Activated CD8-positive, alpha-beta T cell treated with anti-CD3 and anti-CD28 coated beads, Interleukin-2, amount 10 ng/mL, durations not matched to agents 7 days and 5 days (primary cell): Measurements from ENCODE around the gene HSD17B1. TPM values are rescaled to one million over a fixed set of nuclear protein-coding genes. Genes with fewer than 3 reads are reported as not detected.
A peak's percentile ranks its signal among the peaks of the same experiment; 100 is the strongest.

Experiments used
- ATAC-seq: fragments of 150-1000 bp; cut with Tn5 transposase; one replicate; pipeline ENCODE4 v1.10.0; 2021; ENCODE audit warnings: moderate library complexity
- CTCF ChIA-PET: fragments of 350-600 bp; sonication (Branson Sonifier 250); formaldehyde crosslinking; loops from one replicate; lab custom pipeline; 2021; ENCODE audit warnings: antibody characterized with exemption; lab: Charles Lee
- POLR2A ChIA-PET: fragments of 350-600 bp; sonication (Branson Sonifier 250); formaldehyde crosslinking; loops from one replicate; lab custom pipeline; 2021; ENCODE audit warnings: antibody characterized with exemption; lab: Charles Lee
- DNase-seq: peaks from one replicate; pipeline ENCODE4 v3.0.0-alpha.2; 2020
- H3K27ac Mint-ChIP-seq: one replicate; pipeline ENCODE4 v1.8.0; 2021; ENCODE audit warnings: mild to moderate bottlenecking, mixed read lengths
- H3K27me3 Mint-ChIP-seq: one replicate; pipeline ENCODE4 v1.8.0; 2021; ENCODE audit warnings: low read depth, mixed read lengths
- H3K36me3 Mint-ChIP-seq: one replicate; pipeline ENCODE4 v1.8.0; 2021; ENCODE audit warnings: low read depth, mixed read lengths
- H3K4me1 Mint-ChIP-seq: one replicate; pipeline ENCODE4 v1.8.0; 2021; ENCODE audit warnings: low read depth, mixed read lengths
- H3K4me3 Mint-ChIP-seq: one replicate; pipeline ENCODE4 v1.8.0; 2021; ENCODE audit warnings: mild to moderate bottlenecking, mixed read lengths
- H3K9me3 Mint-ChIP-seq: one replicate; pipeline ENCODE4 v1.8.0; 2022; ENCODE audit warnings: mixed read lengths; ENCODE audit not compliant: insufficient read depth
- total RNA-seq, 2 experiments: library from RNA; stranded (reverse); gene quantifications; one replicate each; pipeline ENCODE4 v1.2.3, GENCODE V29; 2021

HSD17B1 gene
- total RNA-seq, 2 experiments from 2014 or later: 0.53 to 0.60 TPM

DNA sequence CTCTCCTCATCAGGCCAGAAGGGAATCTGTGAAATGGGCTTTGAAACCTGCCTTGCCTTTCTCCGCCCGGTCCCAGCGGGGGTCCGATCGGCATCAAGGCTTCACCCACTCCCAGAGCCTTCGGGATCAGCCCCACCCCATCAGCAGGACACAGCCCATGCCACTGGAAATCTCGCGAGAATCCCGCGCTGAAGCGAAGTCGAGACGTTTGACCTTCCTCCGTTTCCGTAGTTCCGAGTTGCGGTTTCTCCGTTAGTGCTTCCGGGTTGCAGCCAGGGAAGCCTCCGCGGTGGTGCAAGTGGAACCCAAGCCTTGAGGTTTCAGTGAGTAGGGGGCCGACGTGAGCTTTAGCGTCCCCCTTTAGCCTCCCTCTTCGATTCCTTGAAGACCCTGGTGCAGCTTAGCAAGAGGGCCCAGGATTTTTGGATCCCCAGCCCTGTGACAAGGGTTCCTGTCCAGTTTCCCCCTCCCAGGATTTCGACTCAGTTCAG is 9.2 kb downstream of the HSD17B1 start, which contains the start of gene COASY:
Gene COASY (plus strand): TSS at position 252 of the 491 bp plus-strand sequence. CDS start 475 bp downstream, outside the sequence.
- peak; percentile 74 for ATAC-seq
- H3K4me1 Mint-ChIP-seq: peaks cover 46% of the 10 kb centered on the region
- POLR2A ChIA-PET: interaction anchor here (0.9 kb wide), 1 partner anchor 15 kb away, joined by 3 read pairs; no protein-coding TSS in a partner anchor

DNA sequence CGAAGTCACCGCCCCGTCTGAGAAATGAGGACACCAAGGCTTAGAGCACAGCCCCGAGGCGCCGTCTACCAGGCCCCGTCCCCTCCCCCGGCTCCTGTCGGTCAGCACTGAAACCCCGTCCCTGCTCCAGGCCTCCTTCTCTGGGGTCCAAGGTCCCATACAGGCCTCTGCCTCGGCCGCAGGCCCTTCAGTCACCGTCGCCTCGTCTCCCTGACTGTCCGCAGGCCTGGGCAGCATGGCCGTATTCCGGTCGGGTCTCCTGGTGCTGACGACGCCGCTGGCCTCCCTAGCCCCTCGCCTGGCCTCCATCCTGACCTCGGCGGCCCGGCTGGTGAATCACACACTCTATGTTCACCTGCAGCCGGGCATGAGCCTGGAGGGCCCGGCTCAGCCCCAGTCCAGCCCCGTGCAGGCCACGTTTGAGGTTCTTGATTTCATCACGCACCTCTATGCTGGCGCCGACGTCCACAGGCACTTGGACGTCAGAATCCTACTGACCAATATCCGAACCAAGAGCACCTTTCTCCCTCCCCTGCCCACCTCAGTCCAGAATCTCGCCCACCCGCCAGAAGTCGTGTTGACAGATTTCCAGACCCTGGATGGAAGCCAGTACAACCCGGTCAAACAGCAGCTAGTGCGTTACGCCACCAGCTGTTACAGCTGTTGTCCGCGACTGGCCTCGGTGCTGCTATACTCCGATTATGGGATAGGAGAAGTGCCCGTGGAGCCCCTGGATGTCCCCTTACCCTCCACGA is 9.8 kb downstream of the HSD17B1 start:
- Mint-ChIP-seq H3K9me3 (no peaks in the 10 kb centered on the region), H3K27me3 (no peaks in the 10 kb centered on the region), H3K4me1 (peaks cover 47% of the 10 kb centered on the region), H3K36me3 (peaks cover 41% of the 10 kb centered on the region), H3K4me3 (peak overlapping the region; percentile 94), H3K27ac (peak overlapping the region; percentile 92)
- CTCF ChIA-PET: no interaction called here
- ATAC-seq (peak; percentile 14), DNase-seq (no peak)
- POLR2A ChIA-PET: interaction anchor here (0.6 to 1.1 kb wide), 3 partner anchors 8 to 271 kb away, joined by 3 to 4 read pairs (median 3); no protein-coding TSS in a partner anchor

More for the DNA sequence above, 9.2 kb downstream of the HSD17B1 start, which contains the start of gene COASY:
- peaks cover 38% of the 10 kb centered on the region for H3K36me3 Mint-ChIP-seq
- H3K4me3 Mint-ChIP-seq: peak within 1 kb of the TSS; percentile 94
- H3K27me3 Mint-ChIP-seq: no peaks in the 10 kb centered on the region
- peak within 1 kb of the TSS; percentile 92 for H3K27ac Mint-ChIP-seq
- CTCF ChIA-PET: no interaction called here
- peak; percentile 96 for DNase-seq
- no peaks in the 10 kb centered on the region for H3K9me3 Mint-ChIP-seq

DNA sequence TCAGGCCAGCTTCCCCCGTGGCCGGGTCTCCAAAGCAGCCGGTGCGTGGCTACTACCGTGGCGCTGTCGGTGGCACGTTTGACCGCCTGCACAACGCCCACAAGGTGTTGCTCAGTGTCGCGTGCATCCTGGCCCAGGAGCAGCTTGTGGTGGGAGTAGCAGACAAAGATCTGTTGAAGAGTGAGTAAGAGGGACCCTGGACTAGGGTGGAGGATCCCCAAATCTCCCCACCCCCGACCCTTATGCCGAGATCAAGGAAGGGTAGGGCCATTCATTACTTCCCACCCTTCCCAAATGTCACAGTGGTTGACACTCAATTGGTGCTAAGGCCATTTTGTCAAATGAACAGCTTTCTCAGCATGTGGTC is 10.4 kb downstream of the HSD17B1 start:
- ChIA-PET CTCF (no interaction called here), POLR2A (interaction anchor here (1.1 kb wide), 1 partner anchor 8 kb away, joined by 4 read pairs; no protein-coding TSS in a partner anchor)
- no peaks in the 10 kb centered on the region for H3K9me3 Mint-ChIP-seq
- H3K4me1 Mint-ChIP-seq: peaks cover 52% of the 10 kb centered on the region
- H3K4me3 Mint-ChIP-seq: peak overlapping the region; percentile 94
- DNase-seq (no peak), ATAC-seq (no peak)
- H3K36me3 Mint-ChIP-seq: peaks cover 45% of the 10 kb centered on the region
- H3K27me3 Mint-ChIP-seq: no peaks in the 10 kb centered on the region
- peak overlapping the region; percentile 92 for H3K27ac Mint-ChIP-seq

DNA sequence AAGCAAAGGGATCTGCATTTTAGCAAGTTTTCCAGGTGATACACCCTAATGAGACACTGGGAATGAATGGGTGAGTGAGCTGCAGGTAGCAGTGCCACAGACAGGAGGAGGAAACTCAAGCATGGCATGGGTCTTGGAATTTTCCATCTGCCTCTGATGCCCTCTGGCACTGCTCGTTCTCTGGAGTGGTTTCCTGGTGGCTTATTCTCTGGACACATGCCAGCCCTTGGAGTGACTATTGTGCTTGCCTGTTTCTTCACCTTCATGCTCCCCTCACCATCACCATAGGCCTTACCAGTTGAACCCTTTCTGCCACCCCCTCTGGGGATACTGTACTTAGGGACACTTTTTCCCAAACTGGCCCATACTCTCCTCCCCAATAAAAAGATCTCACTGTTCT is 10.8 kb downstream of the HSD17B1 start:
- Mint-ChIP-seq H3K9me3 (no peaks in the 10 kb centered on the region), H3K27ac (peak overlapping the region; percentile 66), H3K4me1 (peaks cover 55% of the 10 kb centered on the region), H3K4me3 (peak overlapping the region; percentile 94), H3K36me3 (peaks cover 46% of the 10 kb centered on the region), H3K27me3 (no peaks in the 10 kb centered on the region)
- CTCF ChIA-PET: interaction anchor here (1.3 to 6.0 kb wide), 2 partner anchors 14 to 200 kb away, joined by 5 to 57 read pairs; partner anchors contain the start of gene PSMC3IP
- DNase-seq: no peak
- ATAC-seq: no peak
- POLR2A ChIA-PET: interaction anchor here (1.1 kb wide), 1 partner anchor 9 kb away, joined by 4 read pairs; no protein-coding TSS in a partner anchor

DNA sequence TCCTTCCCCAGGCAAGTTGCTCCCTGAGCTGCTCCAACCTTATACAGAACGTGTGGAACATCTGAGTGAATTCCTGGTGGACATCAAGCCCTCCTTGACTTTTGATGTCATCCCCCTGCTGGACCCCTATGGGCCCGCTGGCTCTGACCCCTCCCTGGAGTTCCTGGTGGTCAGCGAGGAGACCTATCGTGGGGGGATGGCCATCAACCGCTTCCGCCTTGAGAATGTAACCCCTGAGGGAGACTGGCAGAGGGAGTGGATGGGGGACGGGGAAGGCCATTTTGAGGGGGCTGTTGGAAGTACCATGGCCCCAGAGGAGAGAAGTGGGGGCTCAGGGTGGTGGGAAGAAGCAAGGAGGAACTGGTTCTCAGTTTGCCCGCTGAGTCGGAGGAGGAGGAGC is 11.2 kb downstream of the HSD17B1 start:
- no peak for DNase-seq
- Mint-ChIP-seq H3K4me3 (peak overlapping the region; percentile 94), H3K27ac (peak overlapping the region; percentile 66), H3K9me3 (no peaks in the 10 kb centered on the region), H3K4me1 (peaks cover 59% of the 10 kb centered on the region), H3K27me3 (no peaks in the 10 kb centered on the region), H3K36me3 (peaks cover 50% of the 10 kb centered on the region)
- POLR2A ChIA-PET: interaction anchor here (0.8 to 1.5 kb wide), 4 partner anchors 13 to 261 kb away, joined by 3 to 7 read pairs (median 3); partner anchors contain the start of genes BECN1, PSMC3IP and TUBG1
- ATAC-seq: no peak
- CTCF ChIA-PET: interaction anchor here (1.3 to 6.0 kb wide), 2 partner anchors 13 to 199 kb away, joined by 5 to 57 read pairs; partner anchors contain the start of gene PSMC3IP

DNA sequence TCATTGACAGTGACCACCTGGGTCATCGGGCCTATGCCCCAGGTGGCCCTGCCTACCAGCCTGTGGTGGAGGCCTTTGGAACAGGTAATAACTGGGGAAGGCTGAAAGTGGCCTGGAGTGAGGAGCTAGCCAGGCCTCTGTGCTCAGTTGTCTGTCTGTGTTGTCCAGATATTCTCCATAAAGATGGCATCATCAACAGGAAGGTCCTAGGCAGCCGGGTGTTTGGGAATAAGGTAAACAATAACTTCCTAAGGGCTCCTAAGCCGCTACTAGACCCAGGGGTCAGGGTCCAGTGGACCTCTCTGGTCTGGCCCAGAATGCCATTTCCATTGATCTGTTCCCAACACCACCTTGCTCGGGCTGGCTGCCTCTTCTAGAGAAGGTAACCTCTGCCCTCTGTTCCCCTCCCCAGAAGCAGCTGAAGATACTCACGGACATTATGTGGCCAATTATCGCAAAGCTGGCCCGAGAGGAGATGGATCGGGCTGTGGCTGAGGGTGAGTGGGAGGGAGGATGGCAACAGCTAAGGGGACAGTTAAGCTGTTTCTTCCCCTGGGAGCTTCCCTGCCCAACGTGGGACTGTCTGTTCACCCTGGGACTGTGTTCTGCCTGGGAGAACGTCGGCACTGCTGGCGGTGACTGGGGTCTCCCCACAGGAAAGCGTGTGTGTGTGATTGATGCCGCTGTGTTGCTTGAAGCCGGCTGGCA is 12.2 kb downstream of the HSD17B1 start:
- no peaks in the 10 kb centered on the region for H3K27me3 Mint-ChIP-seq
- peak overlapping the region; percentile 20 for H3K27ac Mint-ChIP-seq
- H3K9me3 Mint-ChIP-seq: no peaks in the 10 kb centered on the region
- ChIA-PET POLR2A (interaction anchor here (0.8 to 1.5 kb wide), 4 partner anchors 12 to 259 kb away, joined by 3 to 7 read pairs (median 3); partner anchors contain the start of genes BECN1, PSMC3IP and TUBG1), CTCF (interaction anchor here (6.0 kb wide), 1 partner anchor 12 kb away, joined by 57 read pairs; the partner anchor contains the start of gene PSMC3IP)
- peak overlapping the region; percentile 40 for H3K4me3 Mint-ChIP-seq
- H3K4me1 Mint-ChIP-seq: peaks cover 65% of the 10 kb centered on the region
- no peak for DNase-seq
- peaks cover 60% of the 10 kb centered on the region for H3K36me3 Mint-ChIP-seq
- ATAC-seq: no peak

DNA sequence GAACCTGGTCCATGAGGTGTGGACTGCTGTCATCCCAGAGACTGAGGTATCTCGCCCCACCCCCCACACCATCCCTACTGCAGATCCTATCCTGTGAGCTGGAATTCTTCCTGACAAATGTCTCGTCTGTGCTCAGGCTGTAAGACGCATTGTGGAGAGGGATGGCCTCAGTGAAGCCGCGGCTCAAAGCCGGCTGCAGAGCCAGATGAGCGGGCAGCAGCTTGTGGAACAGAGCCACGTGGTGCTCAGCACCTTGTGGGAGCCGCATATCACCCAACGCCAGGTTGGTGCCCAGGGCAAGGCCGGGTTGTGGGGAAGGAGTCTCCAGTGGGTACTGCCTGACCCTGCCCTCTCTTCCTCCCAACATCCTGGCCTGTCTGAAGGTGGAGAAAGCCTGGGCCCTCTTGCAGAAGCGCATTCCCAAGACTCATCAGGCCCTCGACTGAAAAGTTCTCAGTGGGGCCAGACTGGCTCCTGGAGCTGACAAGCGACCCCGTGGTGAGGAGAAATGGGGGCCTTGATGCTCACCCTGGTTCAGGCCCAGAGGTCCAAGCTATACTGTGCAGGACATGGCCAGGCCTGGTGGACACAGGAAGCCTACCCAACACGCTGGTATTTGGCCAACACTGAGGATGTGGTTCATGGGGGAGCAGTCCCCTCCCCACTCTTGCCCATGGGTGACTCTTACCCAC is 12.9 kb downstream of the HSD17B1 start:
- Mint-ChIP-seq H3K27me3 (no peaks in the 10 kb centered on the region), H3K9me3 (no peaks in the 10 kb centered on the region), H3K27ac (peak overlapping the region; percentile 98), H3K36me3 (peaks cover 65% of the 10 kb centered on the region), H3K4me1 (peaks cover 64% of the 10 kb centered on the region), H3K4me3 (no peak overlapping the region)
- ChIA-PET CTCF (interaction anchor here (6.0 kb wide), 1 partner anchor 12 kb away, joined by 57 read pairs; the partner anchor contains the start of gene PSMC3IP), POLR2A (interaction anchor here (0.6 to 2.4 kb wide), 4 partner anchors 9 to 43 kb away, joined by 3 to 8 read pairs (median 3); partner anchors contain the start of gene RETREG3)
- DNase-seq (no peak), ATAC-seq (no peak)

DNA sequence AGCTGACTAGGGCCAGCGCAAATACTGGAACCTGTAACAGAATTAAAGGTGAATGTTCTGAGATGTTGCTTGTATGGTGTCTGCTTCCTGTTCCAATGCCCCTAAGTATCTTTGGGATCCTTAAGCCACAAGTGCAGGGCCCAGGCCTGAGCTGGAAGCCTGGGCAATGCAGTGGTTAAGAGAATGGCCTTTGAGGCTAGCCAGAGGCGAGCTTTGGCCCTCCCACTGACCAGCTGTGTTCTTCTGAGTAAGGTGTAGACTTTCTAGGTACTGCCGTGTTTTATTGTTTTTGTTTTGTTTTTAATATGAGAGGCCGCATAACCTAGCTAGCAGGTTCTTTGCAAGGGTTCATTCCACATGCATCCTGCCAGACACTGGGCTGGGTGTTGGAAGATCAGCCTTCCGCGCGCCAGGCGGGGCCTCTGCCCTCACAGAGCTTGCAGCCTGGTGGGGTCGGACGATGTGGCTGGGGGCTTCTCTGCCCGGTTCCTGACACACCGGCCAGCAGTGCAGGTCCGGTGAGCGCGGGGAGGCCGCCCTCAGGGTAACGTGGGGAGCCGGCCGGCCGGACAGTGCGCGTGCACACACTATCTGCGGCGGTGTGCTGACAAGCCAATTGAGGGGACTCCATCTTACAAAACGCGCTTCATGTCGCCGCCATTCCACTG is 13.6 kb downstream of the HSD17B1 start:
- DNase-seq: no peak
- no peak for ATAC-seq
- peaks cover 66% of the 10 kb centered on the region for H3K4me1 Mint-ChIP-seq
- CTCF ChIA-PET: interaction anchor here (1.9 to 6.0 kb wide), 2 partner anchors 11 to 117 kb away, joined by 5 to 57 read pairs; partner anchors contain the start of gene PSMC3IP
- peak overlapping the region; percentile 98 for H3K27ac Mint-ChIP-seq
- POLR2A ChIA-PET: interaction anchor here (0.6 to 4.1 kb wide), 8 partner anchors 9 to 207 kb away, joined by 3 to 47 read pairs (median 3); partner anchors contain the start of genes PSMC3IP and RETREG3
- no peaks in the 10 kb centered on the region for H3K27me3 Mint-ChIP-seq
- peaks cover 72% of the 10 kb centered on the region for H3K36me3 Mint-ChIP-seq
- peak overlapping the region; percentile 85 for H3K4me3 Mint-ChIP-seq
- no peaks in the 10 kb centered on the region for H3K9me3 Mint-ChIP-seq

DNA sequence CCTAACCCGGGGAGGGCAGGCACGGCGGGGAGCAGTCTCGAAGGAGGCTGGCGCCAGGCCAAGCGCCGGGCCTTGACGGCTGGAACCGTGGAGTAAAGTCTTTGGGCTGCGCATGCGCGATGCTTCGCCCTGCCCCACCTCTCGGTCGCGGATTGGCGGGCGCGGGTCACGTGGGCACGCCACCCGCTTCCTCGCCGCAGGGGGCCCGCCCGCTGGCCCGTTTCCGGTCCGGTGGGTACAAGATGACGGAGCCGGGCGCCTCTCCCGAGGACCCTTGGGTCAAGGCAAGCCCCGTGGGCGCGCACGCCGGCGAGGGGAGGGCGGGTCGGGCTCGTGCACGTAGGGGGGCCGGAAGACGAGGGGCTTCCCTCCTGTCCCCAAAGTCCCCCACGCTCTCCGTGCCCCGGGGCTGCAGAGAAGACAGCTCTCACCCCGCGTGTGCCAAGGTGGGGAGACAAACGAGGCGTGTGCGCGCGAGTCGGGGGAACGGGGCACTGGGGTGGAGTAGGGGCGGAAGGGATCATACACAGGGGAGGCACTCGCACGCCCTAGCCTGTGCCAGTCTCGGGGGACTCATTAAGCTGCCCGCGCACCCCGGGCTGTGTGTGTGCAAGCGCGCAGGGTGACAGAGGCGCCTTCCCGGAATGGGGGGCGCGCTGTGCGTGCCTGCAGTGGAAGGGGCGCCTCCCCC is 14.3 kb downstream of the HSD17B1 start, which contains the start of gene MLX:
Gene MLX (plus strand): TSS at position 218 of the 691 bp plus-strand sequence. CDS start 25 bp downstream, at position 243.
- H3K36me3 Mint-ChIP-seq: peaks cover 79% of the 10 kb centered on the region

More for the DNA sequence above, 14.3 kb downstream of the HSD17B1 start, which contains the start of gene MLX:
- Mint-ChIP-seq H3K4me3 (peak within 1 kb of the TSS; percentile 85), H3K27ac (peak within 1 kb of the TSS; percentile 98), H3K27me3 (no peaks in the 10 kb centered on the region), H3K9me3 (no peaks in the 10 kb centered on the region), H3K4me1 (peaks cover 64% of the 10 kb centered on the region)
- POLR2A ChIA-PET: interaction anchor here (0.6 to 4.1 kb wide), 10 partner anchors 10 to 794 kb away, joined by 3 to 47 read pairs (median 4); partner anchors contain the start of gene PSMC3IP
- DNase-seq (peak; percentile 93), ATAC-seq (peak; percentile 75)
- CTCF ChIA-PET: interaction anchor here (0.7 to 6.0 kb wide), 8 partner anchors 10 to 196 kb away, joined by 3 to 57 read pairs (median 4); partner anchors contain the start of genes NAGLU, PSMC3IP, RETREG3 and TUBG1
